Measurements from ENCODE around the gene GJA4.

Gene GJA4

DNA sequence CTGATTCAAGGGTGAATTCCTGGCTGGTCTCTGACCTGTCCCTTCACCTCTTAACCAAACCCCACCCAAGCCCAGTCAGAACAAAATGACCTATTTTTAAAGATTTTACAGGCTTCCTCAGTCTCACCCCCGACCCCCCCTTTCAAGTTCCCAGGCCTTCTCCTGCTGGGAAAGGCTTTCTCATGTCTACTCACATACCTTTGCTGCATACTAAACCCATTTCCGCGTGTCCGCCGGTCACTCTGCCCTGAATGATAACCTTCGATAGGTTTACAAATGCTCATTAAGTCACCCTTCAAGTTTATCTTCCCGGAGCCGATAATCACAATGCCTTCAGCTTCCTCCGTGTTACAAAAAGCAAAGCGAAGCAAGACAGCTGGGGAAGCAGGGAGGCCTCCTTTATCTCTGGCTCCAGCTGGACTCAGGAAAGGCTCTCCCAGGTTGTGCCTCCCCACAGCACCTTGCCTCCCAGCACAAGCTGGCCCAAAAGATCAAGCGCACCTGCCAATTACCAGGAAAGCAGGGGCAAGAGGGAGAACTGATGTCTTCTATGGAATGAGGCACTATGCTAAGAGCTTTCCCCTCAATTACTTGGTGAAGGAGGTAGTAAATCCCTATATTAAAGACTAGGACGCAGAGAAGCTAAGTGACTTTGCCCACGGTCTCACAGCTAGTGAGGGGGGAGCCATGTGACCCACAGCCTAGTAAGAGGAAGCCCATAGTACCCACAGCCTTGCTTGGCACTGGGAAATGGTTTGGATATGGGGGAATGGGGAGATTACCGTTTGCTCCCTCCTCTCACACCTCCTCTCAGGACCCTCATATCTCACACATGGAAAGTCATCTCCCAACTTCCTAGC, 50.8 kb downstream of the GJA4 start:
- Histone ChIP-seq H3K36me3 (ENCODE audit: control insufficient read depth in 5 of 5, insufficient read depth in 5 of 5, low read length in 5 of 5) (peaks cover 0 to 14% (median 5%) of the 10 kb centered on the region in 5 donors), H3K27ac (ENCODE audit: low read depth, low read length) (peak overlapping the region; percentile 70), H3K4me3 (ENCODE audit: low read depth in 1 of 5, low read length in 5 of 5) (peak overlapping the region in 1 of 5 donors; percentile 11), H3K4me1 (ENCODE audit: control insufficient read depth in 5 of 5, insufficient read depth in 5 of 5, low read length in 5 of 5) (peaks cover 5 to 88% (median 27%) of the 10 kb centered on the region in 5 donors), H3K9me3 (ENCODE audit: control insufficient read depth in 5 of 5, low read length in 5 of 5) (no peaks in the 10 kb centered on the region), H3K9ac (ENCODE audit: low read length in 5 of 5) (peak overlapping the region in 2 of 5 donors; percentile 48 to 57), H3K27me3 (ENCODE audit: control insufficient read depth in 5 of 5, insufficient read depth in 4 of 5, low read length in 5 of 5) (no peaks in the 10 kb centered on the region)

DNA sequence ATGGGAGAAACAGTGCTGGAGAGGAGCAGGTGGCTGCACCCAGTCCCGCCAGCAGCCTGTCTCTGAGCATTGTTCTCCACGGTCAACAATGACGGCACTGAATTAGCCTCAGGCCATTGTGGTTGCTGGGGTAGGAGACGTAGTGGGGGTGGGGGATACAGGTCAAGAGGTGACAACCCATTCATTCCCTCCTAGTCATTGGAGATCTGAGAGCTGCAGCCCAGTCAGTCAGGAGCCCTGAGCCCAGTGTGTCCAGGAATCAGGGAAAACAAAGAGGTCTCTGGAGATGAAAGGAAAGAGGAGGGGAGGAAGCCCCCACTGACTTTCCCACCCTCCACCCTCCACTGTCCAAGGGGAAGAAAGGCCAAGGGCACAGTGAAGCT, 51.4 kb downstream of the GJA4 start:
- Histone ChIP-seq H3K27ac (ENCODE audit: low read depth, low read length) (peak overlapping the region; percentile 70), H3K27me3 (ENCODE audit: control insufficient read depth in 5 of 5, insufficient read depth in 4 of 5, low read length in 5 of 5) (no peaks in the 10 kb centered on the region), H3K9me3 (ENCODE audit: control insufficient read depth in 5 of 5, low read length in 5 of 5) (no peaks in the 10 kb centered on the region), H3K36me3 (ENCODE audit: control insufficient read depth in 5 of 5, insufficient read depth in 5 of 5, low read length in 5 of 5) (peaks cover under 1 to 18% (median 7%) of the 10 kb centered on the region in 5 donors), H3K4me1 (ENCODE audit: control insufficient read depth in 5 of 5, insufficient read depth in 5 of 5, low read length in 5 of 5) (peaks cover 5 to 90% (median 27%) of the 10 kb centered on the region in 5 donors), H3K9ac (ENCODE audit: low read length in 5 of 5) (peak overlapping the region in 2 of 5 donors; percentile 26 to 57), H3K4me3 (ENCODE audit: low read depth in 1 of 5, low read length in 5 of 5) (no peak overlapping the region)

Data from subcutaneous abdominal adipose tissue (tissue), 5 donors.